A549 (cell line): ENCODE measurements around the gene RSRC1. TPM values are rescaled to one million over a fixed set of nuclear protein-coding genes. Genes with fewer than 3 reads are reported as not detected.
"Not testable (repeated sequence)": the region's sequence is repeated elsewhere in the genome, so short reads cannot be mapped to it uniquely, and the experiment has no call there.

Experiments used
- ATAC-seq, 2 experiments: fragments of 200-7000 bp in 1 of 2; fragments of >200 bp in 1 of 2; cut with Nextera tagmentation in 1 of 2; cut with Tn5 transposase in 1 of 2; 3 replicates each; pipeline versions ENCODE4 v1.8.0 to v1.9.1; 2018 to 2020; ENCODE audit warnings: mild to moderate bottlenecking in 1 of 2, moderate library complexity in 1 of 2
- CTCF ChIA-PET: fragments of 300-600 bp; sonication (Branson Sonifier 250); formaldehyde crosslinking; extraction: SDS; loops from one replicate; lab custom pipeline; 2021; ENCODE audit warnings: antibody characterized with exemption, inconsistent platforms; lab: Yijun Ruan, JAX
- POLR2A ChIA-PET: fragments of 350-600 bp; formaldehyde crosslinking; extraction: SDS; loops from one replicate; lab custom pipeline; 2021; ENCODE audit warnings: antibody characterized with exemption, inconsistent platforms; lab: Yijun Ruan, JAX
- DNase-seq, 2 experiments: peaks; one replicate each; pipeline versions ENCODE4 v3.0.0 to v3.0.0-alpha.2; 2011 to 2016; ENCODE audit warnings: low read depth in 1 of 2, low spot score in 1 of 2
- FAIRE-seq: peaks from 2 replicates; lab custom pipeline; 2011; peaks lifted over from hg19 to GRCh38; lab: Jason Lieb, UNC
- H3K27ac ChIP-seq, 2 experiments: fragments of >200 bp; sonication (Bioruptor Twin); formaldehyde crosslinking; 3 replicates each; pipeline ENCODE4 v1.5.1; 2016 to 2017
- H3K4me1 ChIP-seq: fragments of >200 bp; sonication (Bioruptor Twin); formaldehyde crosslinking; 3 replicates; pipeline ENCODE4 v1.6.1; 2016
- H3K4me2 ChIP-seq: fragments of >200 bp; sonication (Bioruptor Twin); formaldehyde crosslinking; 3 replicates; pipeline ENCODE4 v1.6.1; 2016
- H3K4me3 ChIP-seq: fragments of >200 bp; sonication (Bioruptor Twin); formaldehyde crosslinking; 3 replicates; pipeline ENCODE4 v1.5.1; 2016
- H3K9me3 ChIP-seq: fragments of >200 bp; sonication (Bioruptor Twin); formaldehyde crosslinking; 3 replicates; pipeline ENCODE4 v1.6.1; 2016
- CBX2 ChIP-seq: fragments of 200-600 bp; sonication (generic); IDR thresholded peaks from 2 replicates; pipeline ENCODE4 v1.6.1; 2016; ENCODE audit warnings: low read depth, mild to moderate bottlenecking, borderline replicate concordance
- E2F6 ChIP-seq: IDR thresholded peaks from 2 replicates; pipeline ENCODE4 v1.6.1; 2012; ENCODE audit warnings: low read depth, borderline replicate concordance
- EHF ChIP-seq: fragments of 250-450 bp; sonication (Bioruptor Pico); IDR thresholded peaks from 2 replicates; pipeline ENCODE4 v1.5.0; 2020; ENCODE audit warnings: mild to moderate bottlenecking
- FOSL2 ChIP-seq, 2 experiments: fragments of 450-650 bp in 1 of 2; fragments of >200 bp in 1 of 2; sonication (Bioruptor Twin) in 1 of 2; formaldehyde crosslinking; IDR thresholded peaks; 2 replicates each; pipeline versions ENCODE4 v1.5.0 to v1.6.1; 2016 to 2020; ENCODE audit warnings: mild to moderate bottlenecking in 1 of 2, moderate library complexity in 1 of 2
- HES2 ChIP-seq: fragments of >200 bp; sonication (Bioruptor Twin); formaldehyde crosslinking; IDR thresholded peaks from 2 replicates; pipeline ENCODE4 v1.6.1; 2016
- HOXB5 ChIP-seq: fragments of 250-450 bp; sonication (Bioruptor Pico); IDR thresholded peaks from 2 replicates; pipeline ENCODE4 v1.5.0; 2020; ENCODE audit warnings: mild to moderate bottlenecking, moderate library complexity
- JUNB ChIP-seq: fragments of >200 bp; sonication (Bioruptor Twin); formaldehyde crosslinking; IDR thresholded peaks from 2 replicates; pipeline ENCODE4 v1.6.1; 2016
- KDM5A ChIP-seq: fragments of 200-600 bp; sonication (generic); IDR thresholded peaks from 2 replicates; pipeline ENCODE4 v1.6.1; 2016; ENCODE audit warnings: antibody characterized with exemption, mild to moderate bottlenecking
- MAFK ChIP-seq: fragments of 450-650 bp; IDR thresholded peaks from 2 replicates; pipeline ENCODE4 v1.6.1; 2014; ENCODE audit not compliant: partially characterized antibody
- MAZ ChIP-seq: fragments of 150-350 bp; IDR thresholded peaks from 2 replicates; pipeline ENCODE4 v1.6.1; 2014; ENCODE audit warnings: antibody characterized with exemption, low read depth, low read length, borderline replicate concordance
- MYC ChIP-seq: IDR thresholded peaks from 2 replicates; pipeline ENCODE4 v1.6.1; 2012; ENCODE audit warnings: mild to moderate bottlenecking, inconsistent platforms, low read length, improper control_type of control experiment, borderline replicate concordance
- RAD21 ChIP-seq, 2 experiments: fragments of >200 bp in 1 of 2; sonication (Bioruptor Twin) in 1 of 2; formaldehyde crosslinking in 1 of 2; IDR thresholded peaks in 1 of 2; conservative IDR thresholded peaks in 1 of 2; 2 replicates in 1 of 2; 3 replicates in 1 of 2; pipeline ENCODE4 v1.6.1; 2012 to 2018; ENCODE audit warnings: inconsistent platforms in 1 of 2
- RARB ChIP-seq: fragments of 250-450 bp; sonication (Bioruptor Pico); IDR thresholded peaks from 2 replicates; pipeline ENCODE4 v1.8.0; 2021; ENCODE audit warnings: mild to moderate bottlenecking, moderate library complexity
- RCOR1 ChIP-seq: fragments of 150-350 bp; IDR thresholded peaks from 2 replicates; pipeline ENCODE4 v1.6.1; 2014; ENCODE audit warnings: antibody characterized with exemption, low read length, low read depth
- RNF2 ChIP-seq: fragments of 200-600 bp; sonication (generic); IDR thresholded peaks from 2 replicates; pipeline ENCODE4 v1.6.1; 2016; ENCODE audit warnings: low read depth, mild to moderate bottlenecking, antibody characterized with exemption, moderate library complexity, borderline replicate concordance
- SREBF2 ChIP-seq: fragments of 450-650 bp; IDR thresholded peaks from 2 replicates; pipeline ENCODE4 v1.6.1; 2014; ENCODE audit warnings: mild to moderate bottlenecking, moderate library complexity
- WGBS: methylation state at CpG from one replicate; pipeline ENCODE4 v1.1.6; 2017; ENCODE audit errors: missing lambda C conversion rate; 5-methylcytosine and 5-hydroxymethylcytosine counted together
- polyA plus RNA-seq, 4 experiments: library from polyadenylated mRNA; depleted of rRNA in 3 of 4; stranded (reverse); fragments of >200 nt; fragmentation: RNase III in 1 of 4; extraction: RNeasy Plus Mini Kit Qiagen cat#74134 plus additional on column Dnase treatment in 1 of 4; gene quantifications; 2 replicates in 3 of 4; 3 replicates in 1 of 4; pipeline ENCODE4 v1.2.3, GENCODE V29; 2011 to 2017
- TF ChIP-seq, protein P1 (sequence below): fragments of 250-450 bp; sonication (Bioruptor Pico); IDR thresholded peaks from 2 replicates; pipeline ENCODE4 v1.5.0; 2021; ENCODE audit warnings: mild to moderate bottlenecking, moderate library complexity, borderline replicate concordance
- TF ChIP-seq, protein P2 (sequence below): fragments of >200 bp; sonication (Bioruptor Twin); formaldehyde crosslinking; IDR thresholded peaks from 3 replicates; pipeline ENCODE4 v1.6.1; 2016

The RSRC1 gene
- polyA plus RNA-seq, 2 of the 4 experiments (the other 2 are of a cell fraction): 17.5 to 52.2 TPM

DNA sequence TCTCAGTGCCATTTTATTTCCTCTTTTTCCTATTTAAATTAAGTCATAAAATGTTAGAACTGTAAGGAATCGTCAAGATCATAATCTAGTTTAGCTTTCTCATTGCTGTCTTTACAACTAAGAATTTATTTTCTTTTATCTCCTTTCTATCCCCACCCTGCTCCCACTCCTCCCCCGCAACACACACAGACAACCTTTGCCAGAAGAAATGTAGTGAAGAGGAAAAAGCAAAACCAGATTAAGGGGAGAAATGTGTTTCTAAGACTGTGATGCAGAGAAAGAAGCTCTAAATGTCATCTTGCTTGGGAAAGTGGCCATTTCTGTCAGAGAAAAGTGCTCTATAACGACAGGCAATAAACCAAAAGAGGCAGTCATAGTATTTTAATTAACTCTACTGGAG, 382.8 kb downstream of the RSRC1 start:
- CTCF ChIA-PET: no interaction called here
- Histone ChIP-seq H3K4me1 (no peaks in the 10 kb centered on the region), H3K4me2 (no peak overlapping the region), H3K9me3 (no peaks in the 10 kb centered on the region), H3K4me3 (no peak overlapping the region), H3K27ac (no peak overlapping the region)
- no peak for ATAC-seq
- no peak for DNase-seq
- FAIRE-seq: no peak
- POLR2A ChIA-PET: no interaction called here
- WGBS: 80% methylated on average over 3 of the region's 3 CpGs
- TF ChIP-seq RAD21 (conservative IDR thresholded peaks at IDR 0.05 in 1 of 2, IDR thresholded peaks at IDR 0.05 in 1 of 2): no peak
- TF ChIP-seq MAFK: no peak
- no peak for TF ChIP-seq E2F6
- no peak for TF ChIP-seq EHF (CRISPR knock-in tag)
- no peak for TF ChIP-seq SREBF2
- TF ChIP-seq, all 56 proteins: peak for 0

DNA sequence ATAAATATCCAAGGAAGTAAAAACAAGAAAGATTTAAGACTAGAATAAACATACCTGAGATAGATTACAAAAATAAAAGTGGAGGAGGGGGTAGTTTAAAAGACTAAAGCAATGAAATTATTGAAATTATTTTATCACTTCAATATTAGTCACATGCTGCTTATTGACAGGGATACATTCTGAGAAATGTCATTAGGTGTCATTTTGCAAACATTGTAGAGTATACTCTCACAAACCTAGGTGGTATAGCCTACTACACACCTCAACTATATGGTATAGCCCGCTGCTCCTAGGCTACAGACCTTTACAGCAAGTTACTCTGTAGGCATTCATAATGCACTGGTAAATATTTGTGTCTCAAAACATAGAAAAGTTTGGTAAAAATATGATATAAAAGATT, 384.0 kb downstream of the RSRC1 start:
- ChIA-PET POLR2A (no interaction called here), CTCF (no interaction called here)
- 88% methylated on average over 1 of the region's 1 CpG for WGBS
- H3K27ac ChIP-seq: no peak overlapping the region
- H3K4me2 ChIP-seq: no peak overlapping the region
- H3K4me1 ChIP-seq: no peaks in the 10 kb centered on the region
- no peak for FAIRE-seq
- no peak for ATAC-seq
- DNase-seq: no peak
- 0 out of 3 replicates have a peak, but pooled peaks cover 6% of the 10 kb centered on the region for H3K9me3 ChIP-seq
- H3K4me3 ChIP-seq: no peak overlapping the region
- no peak for TF ChIP-seq HES2

DNA sequence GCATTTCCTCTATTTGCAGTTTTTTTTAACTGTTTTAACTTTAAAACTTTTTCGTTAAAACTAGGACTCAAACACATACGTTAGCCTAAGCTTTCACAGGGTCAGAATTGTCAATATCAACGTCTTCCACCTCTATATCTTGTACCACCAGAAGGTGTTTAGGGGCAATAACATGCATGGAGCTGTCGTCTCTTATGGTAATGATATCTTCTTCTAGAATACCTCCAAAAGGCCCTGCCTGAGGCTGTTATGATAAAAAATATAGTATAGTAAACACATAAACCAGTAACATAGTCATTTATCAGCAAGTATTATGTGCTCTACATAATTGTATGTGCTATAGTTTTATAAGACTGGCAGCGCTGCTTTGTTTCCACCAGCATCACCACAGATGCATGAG, 384.8 kb downstream of the RSRC1 start:
- no peak for FAIRE-seq
- 0 out of 3 replicates have a peak, but pooled peaks cover 10% of the 10 kb centered on the region for H3K9me3 ChIP-seq
- CTCF ChIA-PET: no interaction called here

GRCh38 chr3:158495398-158495902, 385.6 kb downstream of the RSRC1 start:
- FAIRE-seq, POLR2A ChIA-PET, DNase-seq, H3K4me3 ChIP-seq, ATAC-seq, H3K4me2 ChIP-seq, H3K27ac ChIP-seq, CTCF ChIA-PET, H3K4me1 ChIP-seq: not testable (repeated sequence)
- 72% methylated on average over 4 of the region's 4 CpGs for WGBS
- H3K9me3 ChIP-seq: 0 out of 3 replicates have a peak, but pooled peaks cover 11% of the 10 kb centered on the region

More for the DNA sequence above, 384.8 kb downstream of the RSRC1 start:
- no peak for ATAC-seq
- no peak for DNase-seq
- POLR2A ChIA-PET: no interaction called here
- Histone ChIP-seq H3K4me2 (no peak overlapping the region), H3K27ac (no peak overlapping the region), H3K4me3 (no peak overlapping the region), H3K4me1 (no peaks in the 10 kb centered on the region)
- WGBS: 43% methylated on average over 5 of the region's 5 CpGs
- no peak for TF ChIP-seq FOSL2 (IDR thresholded peaks at IDR 0.05)
- TF ChIP-seq FOSL2 (CRISPR knock-in tag; IDR thresholded peaks at IDR 0.05): no peak
- TF ChIP-seq RNF2: no peak
- TF ChIP-seq, protein P1, sequence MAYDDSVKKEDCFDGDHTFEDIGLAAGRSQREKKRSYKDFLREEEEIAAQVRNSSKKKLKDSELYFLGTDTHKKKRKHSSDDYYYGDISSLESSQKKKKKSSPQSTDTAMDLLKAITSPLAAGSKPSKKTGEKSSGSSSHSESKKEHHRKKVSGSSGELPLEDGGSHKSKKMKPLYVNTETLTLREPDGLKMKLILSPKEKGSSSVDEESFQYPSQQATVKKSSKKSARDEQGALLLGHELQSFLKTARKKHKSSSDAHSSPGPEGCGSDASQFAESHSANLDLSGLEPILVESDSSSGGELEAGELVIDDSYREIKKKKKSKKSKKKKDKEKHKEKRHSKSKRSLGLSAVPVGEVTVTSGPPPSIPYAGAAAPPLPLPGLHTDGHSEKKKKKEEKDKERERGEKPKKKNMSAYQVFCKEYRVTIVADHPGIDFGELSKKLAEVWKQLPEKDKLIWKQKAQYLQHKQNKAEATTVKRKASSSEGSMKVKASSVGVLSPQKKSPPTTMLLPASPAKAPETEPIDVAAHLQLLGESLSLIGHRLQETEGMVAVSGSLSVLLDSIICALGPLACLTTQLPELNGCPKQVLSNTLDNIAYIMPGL: no peak
- no peak for TF ChIP-seq RARB (CRISPR knock-in tag)
- TF ChIP-seq RCOR1: no peak
- TF ChIP-seq CBX2: no peak
- no peak for TF ChIP-seq KDM5A
- TF ChIP-seq JUNB: no peak
- TF ChIP-seq HOXB5 (CRISPR knock-in tag): no peak
- TF ChIP-seq, protein P2, sequence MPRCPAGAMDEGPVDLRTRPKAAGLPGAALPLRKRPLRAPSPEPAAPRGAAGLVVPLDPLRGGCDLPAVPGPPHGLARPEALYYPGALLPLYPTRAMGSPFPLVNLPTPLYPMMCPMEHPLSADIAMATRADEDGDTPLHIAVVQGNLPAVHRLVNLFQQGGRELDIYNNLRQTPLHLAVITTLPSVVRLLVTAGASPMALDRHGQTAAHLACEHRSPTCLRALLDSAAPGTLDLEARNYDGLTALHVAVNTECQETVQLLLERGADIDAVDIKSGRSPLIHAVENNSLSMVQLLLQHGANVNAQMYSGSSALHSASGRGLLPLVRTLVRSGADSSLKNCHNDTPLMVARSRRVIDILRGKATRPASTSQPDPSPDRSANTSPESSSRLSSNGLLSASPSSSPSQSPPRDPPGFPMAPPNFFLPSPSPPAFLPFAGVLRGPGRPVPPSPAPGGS: no peak
- TF ChIP-seq MYC: no peak
- TF ChIP-seq MAZ: no peak
